Measurements from ENCODE around the gene RNF25.
A peak's percentile ranks its signal among the peaks of the same experiment; 100 is the strongest.

Gene RNF25

DNA sequence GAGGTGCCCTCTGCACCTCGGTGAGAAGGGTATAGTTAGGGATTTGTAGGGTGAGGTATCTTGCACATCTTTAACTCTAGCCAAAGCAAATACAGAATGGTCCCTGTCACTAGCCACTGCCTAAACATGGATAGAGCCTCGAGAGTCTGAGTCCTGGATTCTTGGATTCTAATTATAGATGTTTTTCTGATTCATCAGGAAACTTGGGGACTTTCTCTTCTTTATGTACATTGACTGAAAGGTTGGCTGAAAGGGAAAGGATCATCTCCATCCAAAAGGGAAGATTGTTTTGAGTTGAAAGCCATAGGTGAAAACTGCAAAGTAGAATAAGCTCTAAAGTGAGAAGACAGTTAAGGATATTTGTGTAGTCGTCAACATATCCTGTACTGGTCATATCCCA is 8.3 kb upstream of the RNF25 start:
- no peaks in the 10 kb centered on the region for H3K9me2 ChIP-seq (replicated peaks; ENCODE audit: insufficient read depth, low read length)
- no peak overlapping the region for H2AFZ ChIP-seq (ENCODE audit: low read depth, low read length, severe bottlenecking)
- no peaks in the 10 kb centered on the region for H3K27me3 ChIP-seq (ENCODE audit: low read length)
- H4K20me1 ChIP-seq (ENCODE audit: low read depth, low read length): no peaks in the 10 kb centered on the region
- H3K4me3 ChIP-seq (ENCODE audit: insufficient read depth, low read length, poor library complexity, severe bottlenecking): no peak overlapping the region
- H3K9ac ChIP-seq (ENCODE audit: low read length): no peak overlapping the region
- H3F3A ChIP-seq (ENCODE audit: insufficient read depth): no peaks in the 10 kb centered on the region
- H3K27ac ChIP-seq (ENCODE audit: low read depth, low read length): no peak overlapping the region
- TF ChIP-seq EZH2phosphoT487 (conservative IDR thresholded peaks at IDR 0.05; ENCODE audit: low read length): no peak
- no peak for TF ChIP-seq CTCF (IDR thresholded peaks at IDR 0.05; ENCODE audit: insufficient read depth, low read length, poor library complexity, severe bottlenecking)
- H3K36me3 ChIP-seq (ENCODE audit: low read length): no peaks in the 10 kb centered on the region
- H3K4me2 ChIP-seq (ENCODE audit: low read depth, low read length, poor library complexity, severe bottlenecking): no peak overlapping the region
- H3K79me2 ChIP-seq (ENCODE audit: insufficient read depth, low read length): no peaks in the 10 kb centered on the region
- H3K9me3 ChIP-seq (ENCODE audit: insufficient read depth, low read length): no peaks in the 10 kb centered on the region

DNA sequence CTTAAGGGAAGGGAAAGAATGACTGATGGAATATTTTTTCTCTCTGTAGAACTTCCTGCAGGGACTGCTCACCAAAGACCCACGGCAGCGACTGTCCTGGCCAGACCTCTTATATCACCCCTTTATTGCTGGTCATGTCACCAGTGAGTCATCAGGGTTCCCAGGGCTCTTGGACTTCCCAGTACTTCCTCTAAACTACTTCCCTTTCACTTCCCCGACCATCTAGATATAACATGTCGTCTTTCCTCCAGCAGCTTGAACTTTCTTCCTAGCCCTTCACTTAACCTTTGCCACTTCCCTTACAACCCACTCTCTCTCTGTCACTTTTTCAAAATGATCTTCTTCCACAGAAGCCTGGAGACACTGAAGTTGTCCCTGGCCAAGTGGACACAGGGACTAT is 7.3 kb upstream of the RNF25 start:
- Histone ChIP-seq H3K36me3 (ENCODE audit: low read length) (no peaks in the 10 kb centered on the region), H3K4me3 (ENCODE audit: insufficient read depth, low read length, poor library complexity, severe bottlenecking) (no peak overlapping the region), H2AFZ (ENCODE audit: low read depth, low read length, severe bottlenecking) (no peak overlapping the region), H3K27ac (ENCODE audit: low read depth, low read length) (no peak overlapping the region), H3K27me3 (ENCODE audit: low read length) (no peaks in the 10 kb centered on the region), H3K9me3 (ENCODE audit: insufficient read depth, low read length) (no peaks in the 10 kb centered on the region), H3F3A (ENCODE audit: insufficient read depth) (no peaks in the 10 kb centered on the region), H3K9ac (ENCODE audit: low read length) (no peak overlapping the region), H4K20me1 (ENCODE audit: low read depth, low read length) (no peaks in the 10 kb centered on the region), H3K9me2 (replicated peaks; ENCODE audit: insufficient read depth, low read length) (no peaks in the 10 kb centered on the region), H3K79me2 (ENCODE audit: insufficient read depth, low read length) (no peaks in the 10 kb centered on the region), H3K4me2 (ENCODE audit: low read depth, low read length, poor library complexity, severe bottlenecking) (no peak overlapping the region)
- no peak for TF ChIP-seq CTCF (IDR thresholded peaks at IDR 0.05; ENCODE audit: insufficient read depth, low read length, poor library complexity, severe bottlenecking)
- no peak for TF ChIP-seq EZH2phosphoT487 (conservative IDR thresholded peaks at IDR 0.05; ENCODE audit: low read length)

GRCh38 chr2:218671097-218671653 is 627 bp downstream of the RNF25 start:
- Histone ChIP-seq H3K9me2 (replicated peaks; ENCODE audit: insufficient read depth, low read length) (no peaks in the 10 kb centered on the region), H3K27ac (ENCODE audit: low read depth, low read length) (peak overlapping the region; percentile 7; the same call in 1 of the 2 replicates), H3K27me3 (ENCODE audit: low read length) (no peaks in the 10 kb centered on the region), H3F3A (ENCODE audit: insufficient read depth) (no peaks in the 10 kb centered on the region), H3K79me2 (ENCODE audit: insufficient read depth, low read length) (peaks cover 9% of the 10 kb centered on the region; the same call in 1 of the 2 replicates), H3K36me3 (ENCODE audit: low read length) (0 out of 2 replicates have a peak, but pooled peaks cover 3% of the 10 kb centered on the region), H3K4me3 (ENCODE audit: insufficient read depth, low read length, poor library complexity, severe bottlenecking) (peak overlapping the region; percentile 84), H4K20me1 (ENCODE audit: low read depth, low read length) (no peaks in the 10 kb centered on the region), H3K9me3 (ENCODE audit: insufficient read depth, low read length) (no peaks in the 10 kb centered on the region), H3K9ac (ENCODE audit: low read length) (peak overlapping the region; percentile 73), H3K4me2 (ENCODE audit: low read depth, low read length, poor library complexity, severe bottlenecking) (peak overlapping the region; percentile 95), H2AFZ (ENCODE audit: low read depth, low read length, severe bottlenecking) (peak overlapping the region; percentile 88)
- no peak for TF ChIP-seq CTCF (IDR thresholded peaks at IDR 0.05; ENCODE audit: insufficient read depth, low read length, poor library complexity, severe bottlenecking)
- TF ChIP-seq EZH2phosphoT487 (conservative IDR thresholded peaks at IDR 0.05; ENCODE audit: low read length): no peak

Measured in SU-DHL-6 (cell line).